ENCODE data around the gene IL22RA1. TPM values are rescaled to one million over a fixed set of nuclear protein-coding genes. Genes with fewer than 3 reads are reported as not detected.
A peak's percentile ranks its signal among the peaks of the same experiment; 100 is the strongest.

IL22RA1 gene
- polyA plus RNA-seq, 1 donor from 2014 or later, result not detected

- no peak for TF ChIP-seq EZH2 (IDR thresholded peaks at IDR 0.05; ENCODE audit: borderline replicate concordance, insufficient read depth, low read length, poor library complexity, severe bottlenecking)
- no peak for TF ChIP-seq POLR2AphosphoS5 (IDR thresholded peaks at IDR 0.05)
- TF ChIP-seq CTCF (IDR thresholded peaks at IDR 0.05; ENCODE audit: poor library complexity, severe bottlenecking), result no peak
- TF ChIP-seq MXI1 (conservative IDR thresholded peaks at IDR 0.05; ENCODE audit: poor library complexity, severe bottlenecking), result no peak
- no peak for TF ChIP-seq RAD21 (conservative IDR thresholded peaks at IDR 0.05)
- no peak for TF ChIP-seq SMC3 (conservative IDR thresholded peaks at IDR 0.05; ENCODE audit: poor library complexity)
- TF ChIP-seq REST (IDR thresholded peaks at IDR 0.05; ENCODE audit: borderline replicate concordance), result no peak
- no peak for TF ChIP-seq TAF1 (IDR thresholded peaks at IDR 0.05; ENCODE audit: low read depth)
- no peak for TF ChIP-seq EP300 (conservative IDR thresholded peaks at IDR 0.05; ENCODE audit: poor library complexity, severe bottlenecking)
- Histone ChIP-seq H3K27me3 (ENCODE audit: insufficient read depth, low read depth, low read length) (peaks cover 32% of the 10 kb centered on the region), H2AFZ (ENCODE audit: low read depth, low read length) (no peak overlapping the region), H3K9ac (ENCODE audit: low read length) (no peak overlapping the region), H3K9me3 (ENCODE audit: low read length) (no peaks in the 10 kb centered on the region), H3K79me2 (replicated peaks; ENCODE audit: insufficient read depth, low read length) (no peaks in the 10 kb centered on the region), H3K4me3 (ENCODE audit: low read length) (peak overlapping the region; percentile 66), H3K36me3 (ENCODE audit: insufficient read depth, low read length) (no peaks in the 10 kb centered on the region), H3K4me2 (ENCODE audit: low read length) (no peak overlapping the region), H3K9me2 (ENCODE audit: insufficient read depth, low read length) (no peaks in the 10 kb centered on the region), H3K27ac (ENCODE audit: low read length) (no peak overlapping the region), H3F3A (ENCODE audit: insufficient read depth, low read length, poor library complexity, severe bottlenecking) (no peaks in the 10 kb centered on the region), H4K20me1 (ENCODE audit: insufficient read depth) (no peaks in the 10 kb centered on the region)
These were observed 43.2 kb upstream of the IL22RA1 start for GRCh38 chr1:24186031-24186710.

- Histone ChIP-seq H2AFZ (ENCODE audit: low read depth, low read length) (no peak overlapping the region), H3F3A (ENCODE audit: insufficient read depth, low read length, poor library complexity, severe bottlenecking) (no peaks in the 10 kb centered on the region), H3K4me3 (ENCODE audit: low read length) (no peak overlapping the region), H3K27me3 (ENCODE audit: insufficient read depth, low read depth, low read length) (peaks cover 32% of the 10 kb centered on the region), H3K36me3 (ENCODE audit: insufficient read depth, low read length) (no peaks in the 10 kb centered on the region), H4K20me1 (ENCODE audit: insufficient read depth) (no peaks in the 10 kb centered on the region), H3K9me3 (ENCODE audit: low read length) (no peaks in the 10 kb centered on the region), H3K4me2 (ENCODE audit: low read length) (no peak overlapping the region), H3K27ac (ENCODE audit: low read length) (no peak overlapping the region), H3K9me2 (ENCODE audit: insufficient read depth, low read length) (no peaks in the 10 kb centered on the region), H3K79me2 (replicated peaks; ENCODE audit: insufficient read depth, low read length) (no peaks in the 10 kb centered on the region), H3K9ac (ENCODE audit: low read length) (no peak overlapping the region)
- no peak for TF ChIP-seq MXI1 (conservative IDR thresholded peaks at IDR 0.05; ENCODE audit: poor library complexity, severe bottlenecking)
- no peak for TF ChIP-seq TAF1 (IDR thresholded peaks at IDR 0.05; ENCODE audit: low read depth)
- TF ChIP-seq RAD21 (conservative IDR thresholded peaks at IDR 0.05), result no peak
- TF ChIP-seq EP300 (conservative IDR thresholded peaks at IDR 0.05; ENCODE audit: poor library complexity, severe bottlenecking), result no peak
- no peak for TF ChIP-seq SMC3 (conservative IDR thresholded peaks at IDR 0.05; ENCODE audit: poor library complexity)
- TF ChIP-seq EZH2 (IDR thresholded peaks at IDR 0.05; ENCODE audit: borderline replicate concordance, insufficient read depth, low read length, poor library complexity, severe bottlenecking), result no peak
- no peak for TF ChIP-seq REST (IDR thresholded peaks at IDR 0.05; ENCODE audit: borderline replicate concordance)
- no peak for TF ChIP-seq POLR2AphosphoS5 (IDR thresholded peaks at IDR 0.05)
- TF ChIP-seq CTCF (IDR thresholded peaks at IDR 0.05; ENCODE audit: poor library complexity, severe bottlenecking), result no peak
These were observed 42.1 kb upstream of the IL22RA1 start for GRCh38 chr1:24185076-24185475.
